Uterus (tissue), 4 donors: Measurements from ENCODE around the gene LMO3. TPM values are rescaled to one million over a fixed set of nuclear protein-coding genes. Genes with fewer than 3 reads are reported as not detected.
A peak's percentile ranks its signal among the peaks of the same experiment; 100 is the strongest.

Experiments
- DNase-seq, 2 donors: peaks; one replicate each; pipeline ENCODE4 v3.0.0-alpha.2; 2019 to 2020
- H3K27ac ChIP-seq, 2 donors: fragments of 200-600 bp; sonication (generic); 1 replicate in 1 of 2; 2 replicates in 1 of 2; pipeline ENCODE4 v1.5.1; 2016 to 2018
- H3K27me3 ChIP-seq, 2 donors: fragments of 200-600 bp; sonication (generic); one replicate each; pipeline ENCODE4 v1.5.1; 2018 to 2019; ENCODE audit warnings: control low read depth in 1 of 2
- H3K36me3 ChIP-seq, 2 donors: fragments of 200-600 bp; sonication (generic); one replicate each; pipeline ENCODE4 v1.5.1; 2019; ENCODE audit warnings: control low read depth in 1 of 2
- H3K4me1 ChIP-seq, 2 donors: fragments of 200-600 bp; sonication (generic); one replicate each; pipeline ENCODE4 v1.5.1; 2018 to 2019; ENCODE audit warnings: control low read depth in 1 of 2
- H3K4me3 ChIP-seq, 2 donors: fragments of 200-600 bp; sonication (generic); 1 replicate in 1 of 2; 2 replicates in 1 of 2; pipeline ENCODE4 v1.5.1; 2018 to 2019; ENCODE audit warnings: mild to moderate bottlenecking in 1 of 2
- H3K9me3 ChIP-seq, 2 donors: fragments of 200-600 bp; sonication (generic); one replicate each; pipeline ENCODE4 v1.5.1; 2019; ENCODE audit warnings: control low read depth in 1 of 2
- POLR2A ChIP-seq, 2 donors: fragments of 450-650 bp; IDR thresholded peaks; one replicate each; pipeline ENCODE4 v1.6.1; 2016; ENCODE audit warnings: antibody characterized with exemption in 2 of 2, mild to moderate bottlenecking in 1 of 2, moderate library complexity in 1 of 2
- intact Hi-C: fragments of 100-400 bp; cut with DNase I; formaldehyde crosslinking; loops from one replicate; pipeline ENCODE4 v1.15.1; 2023; ENCODE audit warnings: low total_unique reads
- total RNA-seq, 4 donors: library from RNA; depleted of rRNA in 3 of 4; stranded (reverse); fragments of >200 nt in 3 of 4; gene quantifications; one replicate each; pipeline versions ENCODE4 v1.1.0 to v1.2.4, GENCODE V29; 2014 to 2023
- TF ChIP-seq, protein P1 (sequence below), 4 experiments: fragments of 200-600 bp in 2 of 4; fragments of 450-650 bp in 2 of 4; sonication (generic) in 2 of 4; IDR thresholded peaks; one replicate each; pipeline ENCODE4 v1.5.1; 2016 to 2019; ENCODE audit warnings: antibody characterized with exemption in 4 of 4, mild to moderate bottlenecking in 2 of 4, moderate library complexity in 1 of 4
- donor health status: DM: yes; HTN: yes; CAD: no.

LMO3 gene
- total RNA-seq, 4 donors from 2014 or later, result 20.9 to 130 (median 67.8) TPM

DNA sequence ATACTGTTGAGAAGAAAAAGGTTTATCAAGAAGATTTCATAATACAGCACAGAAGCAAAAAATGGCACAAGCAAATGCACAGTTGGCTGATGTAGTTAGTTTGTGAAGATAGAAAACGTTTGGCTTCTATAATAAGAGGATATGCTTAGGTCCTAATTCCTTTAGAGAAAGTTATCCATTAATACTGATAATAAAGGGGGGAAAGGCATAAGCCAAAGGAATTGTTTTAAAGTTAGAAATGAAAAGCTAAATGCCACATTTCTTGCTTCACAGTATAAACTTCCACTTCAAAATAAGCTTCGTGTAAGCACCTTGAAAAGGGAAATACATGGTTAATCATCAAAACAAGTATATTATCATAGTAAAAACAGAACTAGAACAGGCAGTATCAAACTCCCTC is 12.4 kb downstream of the LMO3 start:
- H3K4me1 ChIP-seq, result peaks cover 0 to 6% of the 10 kb centered on the region in 2 donors
- no peaks in the 10 kb centered on the region for H3K27me3 ChIP-seq
- TF ChIP-seq, protein P1, sequence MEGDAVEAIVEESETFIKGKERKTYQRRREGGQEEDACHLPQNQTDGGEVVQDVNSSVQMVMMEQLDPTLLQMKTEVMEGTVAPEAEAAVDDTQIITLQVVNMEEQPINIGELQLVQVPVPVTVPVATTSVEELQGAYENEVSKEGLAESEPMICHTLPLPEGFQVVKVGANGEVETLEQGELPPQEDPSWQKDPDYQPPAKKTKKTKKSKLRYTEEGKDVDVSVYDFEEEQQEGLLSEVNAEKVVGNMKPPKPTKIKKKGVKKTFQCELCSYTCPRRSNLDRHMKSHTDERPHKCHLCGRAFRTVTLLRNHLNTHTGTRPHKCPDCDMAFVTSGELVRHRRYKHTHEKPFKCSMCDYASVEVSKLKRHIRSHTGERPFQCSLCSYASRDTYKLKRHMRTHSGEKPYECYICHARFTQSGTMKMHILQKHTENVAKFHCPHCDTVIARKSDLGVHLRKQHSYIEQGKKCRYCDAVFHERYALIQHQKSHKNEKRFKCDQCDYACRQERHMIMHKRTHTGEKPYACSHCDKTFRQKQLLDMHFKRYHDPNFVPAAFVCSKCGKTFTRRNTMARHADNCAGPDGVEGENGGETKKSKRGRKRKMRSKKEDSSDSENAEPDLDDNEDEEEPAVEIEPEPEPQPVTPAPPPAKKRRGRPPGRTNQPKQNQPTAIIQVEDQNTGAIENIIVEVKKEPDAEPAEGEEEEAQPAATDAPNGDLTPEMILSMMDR (IDR thresholded peaks at IDR 0.05), result no peak
- no peak for TF ChIP-seq POLR2A (IDR thresholded peaks at IDR 0.05)
- no peak for DNase-seq
- no peak overlapping the region for H3K4me3 ChIP-seq
- H3K36me3 ChIP-seq, result no peaks in the 10 kb centered on the region
- intact Hi-C loops, result no loop called here
- no peaks in the 10 kb centered on the region for H3K9me3 ChIP-seq
- H3K27ac ChIP-seq, result peak overlapping the region in 1 of 2 donors; percentile 30

DNA sequence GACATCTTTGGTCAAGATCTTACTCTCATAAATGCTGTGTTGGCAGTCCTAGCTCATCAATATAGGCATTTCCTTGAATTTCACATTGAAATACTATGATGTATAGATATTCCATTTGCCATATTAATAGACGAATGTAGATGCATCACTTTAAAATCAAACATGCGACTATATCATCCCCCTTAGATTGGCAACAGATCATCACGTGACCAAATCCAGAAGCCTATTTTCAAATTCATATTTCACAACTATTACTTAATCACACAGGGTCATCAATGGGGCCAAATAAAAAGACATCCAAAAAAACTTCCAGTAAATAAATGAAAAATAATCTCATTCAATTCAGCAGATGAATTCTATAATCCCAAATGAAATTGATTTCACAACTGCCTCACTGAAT is 15.3 kb downstream of the LMO3 start:
- Histone ChIP-seq H3K9me3 (no peaks in the 10 kb centered on the region), H3K4me1 (peaks cover 0 to 6% of the 10 kb centered on the region in 2 donors), H3K27ac (no peak overlapping the region), H3K4me3 (no peak overlapping the region), H3K36me3 (no peaks in the 10 kb centered on the region), H3K27me3 (no peaks in the 10 kb centered on the region)
- TF ChIP-seq, protein P1 (IDR thresholded peaks at IDR 0.05), result no peak
- TF ChIP-seq POLR2A (IDR thresholded peaks at IDR 0.05), result no peak
- intact Hi-C loops, result no loop called here
- no peak for DNase-seq

DNA sequence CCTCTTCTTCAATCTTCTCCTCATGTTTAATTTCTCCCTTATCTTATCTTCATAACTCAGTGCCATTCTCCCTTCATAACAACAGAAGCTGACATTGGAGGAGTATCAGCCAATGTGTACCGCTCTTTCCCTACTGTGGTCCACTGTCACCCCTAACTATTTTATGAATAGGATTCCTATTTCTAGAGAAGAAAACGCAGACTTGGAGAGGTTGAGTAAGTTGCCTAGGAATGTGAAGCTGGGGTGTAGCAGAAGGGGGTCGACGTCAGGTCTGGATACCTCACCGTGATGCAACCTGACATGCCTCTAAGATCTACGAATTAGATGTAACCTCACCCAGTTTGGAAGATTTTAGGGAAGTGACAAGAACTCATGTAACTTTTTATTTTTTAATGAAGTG is 17.1 kb downstream of the LMO3 start:
- intact Hi-C loops, result no loop called here
- Histone ChIP-seq H3K4me3 (no peak overlapping the region), H3K9me3 (no peaks in the 10 kb centered on the region), H3K36me3 (no peaks in the 10 kb centered on the region), H3K27me3 (no peaks in the 10 kb centered on the region), H3K27ac (peak overlapping the region; percentile 7 to 77), H3K4me1 (peaks cover 0 to 6% of the 10 kb centered on the region in 2 donors)
- TF ChIP-seq POLR2A (IDR thresholded peaks at IDR 0.05), result no peak
- TF ChIP-seq, protein P1 (IDR thresholded peaks at IDR 0.05), result no peak
- DNase-seq, result no peak

DNA sequence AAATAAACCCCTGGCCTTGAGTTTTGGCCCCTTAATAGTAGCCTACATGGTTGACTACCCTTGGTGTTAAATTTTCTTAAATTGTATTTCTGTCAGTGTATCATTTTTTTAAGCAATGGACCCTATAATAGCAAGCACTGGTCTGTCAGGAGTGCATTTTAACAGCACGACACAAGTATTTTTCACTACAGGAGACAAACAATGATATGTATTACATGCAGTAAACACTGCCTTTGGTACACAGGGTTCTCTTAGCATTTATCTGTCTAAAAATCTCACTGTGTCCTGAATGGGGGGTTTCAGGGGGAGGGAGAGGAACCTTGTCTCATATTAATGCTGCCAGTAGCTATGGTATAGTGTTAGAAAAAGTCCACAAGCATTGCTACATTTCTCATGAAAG is 18.4 kb downstream of the LMO3 start:
- peak overlapping the region; percentile 77 to 86 for H3K27ac ChIP-seq
- H3K4me3 ChIP-seq, result no peak overlapping the region
- intact Hi-C loops, result no loop called here
- H3K36me3 ChIP-seq, result no peaks in the 10 kb centered on the region
- no peaks in the 10 kb centered on the region for H3K9me3 ChIP-seq
- DNase-seq, result no peak
- peaks cover 0 to 6% of the 10 kb centered on the region in 2 donors for H3K4me1 ChIP-seq
- no peaks in the 10 kb centered on the region for H3K27me3 ChIP-seq
- TF ChIP-seq, protein P1 (IDR thresholded peaks at IDR 0.05), result no peak
- TF ChIP-seq POLR2A (IDR thresholded peaks at IDR 0.05), result no peak

DNA sequence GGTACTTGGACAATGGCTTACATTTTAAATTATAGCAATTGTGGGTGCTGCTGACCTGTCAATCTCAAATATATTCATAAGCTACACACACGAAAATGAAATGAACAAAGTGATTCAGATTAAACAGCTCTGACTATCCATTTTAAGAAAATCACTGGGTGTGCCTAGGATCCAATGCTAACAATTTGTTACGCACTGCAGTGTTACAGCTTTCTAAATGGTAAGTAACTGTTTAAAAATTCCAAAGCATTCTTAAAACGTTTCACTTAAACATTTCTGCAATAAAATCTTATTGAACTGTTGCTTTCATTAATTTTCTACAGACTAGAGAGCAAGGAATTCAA is 18.9 kb downstream of the LMO3 start:
- no peak overlapping the region for H3K4me3 ChIP-seq
- intact Hi-C loops, result no loop called here
- peaks cover 0 to 6% of the 10 kb centered on the region in 2 donors for H3K4me1 ChIP-seq

More for the DNA sequence above, 18.9 kb downstream of the LMO3 start:
- H3K36me3 ChIP-seq, result no peaks in the 10 kb centered on the region
- no peaks in the 10 kb centered on the region for H3K27me3 ChIP-seq
- TF ChIP-seq POLR2A (IDR thresholded peaks at IDR 0.05), result no peak
- TF ChIP-seq, protein P1 (IDR thresholded peaks at IDR 0.05), result no peak
- no peaks in the 10 kb centered on the region for H3K9me3 ChIP-seq
- no peak for DNase-seq
- H3K27ac ChIP-seq, result peak overlapping the region; percentile 77 to 86
